ENCODE results near the gene CD38.
"Not testable (repeated sequence)": the region's sequence is repeated elsewhere in the genome, so short reads cannot be mapped to it uniquely, and the experiment has no call there.

CD38 gene

GRCh38 chr4:15799141-15799540 is 21.0 kb downstream of the CD38 start:
- DNase-seq (ENCODE audit: insufficient read length, low spot score) (no peak), FAIRE-seq (no peak)
- TF ChIP-seq CTCF (IDR thresholded peaks at IDR 0.05; ENCODE audit: insufficient read depth, missing control alignments), result no peak

GRCh38 chr4:15799701-15800100 is 21.6 kb downstream of the CD38 start:
- no peak for TF ChIP-seq CTCF (IDR thresholded peaks at IDR 0.05; ENCODE audit: insufficient read depth, missing control alignments)
- FAIRE-seq, result no peak
- DNase-seq (ENCODE audit: insufficient read length, low spot score), result no peak

- not testable (repeated sequence) for DNase-seq (ENCODE audit: insufficient read length, low spot score); FAIRE-seq
Measured at GRCh38 chr4:15802497-15802896, 24.4 kb downstream of the CD38 start.

- peak; percentile 89 for TF ChIP-seq CTCF (IDR thresholded peaks at IDR 0.05; ENCODE audit: insufficient read depth, missing control alignments)
- FAIRE-seq (peak; percentile 84), DNase-seq (ENCODE audit: insufficient read length, low spot score) (no peak)
Measured at GRCh38 chr4:15805583-15806517, 27.7 kb downstream of the CD38 start.

- FAIRE-seq (no peak), DNase-seq (ENCODE audit: insufficient read length, low spot score) (no peak)
- TF ChIP-seq CTCF (IDR thresholded peaks at IDR 0.05; ENCODE audit: insufficient read depth, missing control alignments), result no peak
Measured at GRCh38 chr4:15809058-15809457, 30.9 kb downstream of the CD38 start.

- TF ChIP-seq CTCF (IDR thresholded peaks at IDR 0.05; ENCODE audit: insufficient read depth, missing control alignments), result no peak
- FAIRE-seq, result no peak
- no peak for DNase-seq (ENCODE audit: insufficient read length, low spot score)
Measured at GRCh38 chr4:15809466-15809865, 31.3 kb downstream of the CD38 start.

GRCh38 chr4:15811703-15812337 is 33.7 kb downstream of the CD38 start:
- TF ChIP-seq CTCF (IDR thresholded peaks at IDR 0.05; ENCODE audit: insufficient read depth, missing control alignments), result no peak
- FAIRE-seq (no peak), DNase-seq (ENCODE audit: insufficient read length, low spot score) (no peak)

Data from D721Med (cell line).